Measurements from ENCODE around the gene XPOT.
A peak's percentile ranks its signal among the peaks of the same experiment; 100 is the strongest.

Gene XPOT

GRCh38 chr12:64428956-64429355 lies 24.8 kb downstream of the XPOT start:
- no peak for DNase-seq

- no peak for DNase-seq
Observed at GRCh38 chr12:64430886-64431285, 26.7 kb downstream of the XPOT start.

- no peak for DNase-seq
Observed at GRCh38 chr12:64431791-64432190, 27.6 kb downstream of the XPOT start.

- DNase-seq = no peak
Observed at GRCh38 chr12:64433915-64434314, 29.7 kb downstream of the XPOT start.

GRCh38 chr12:64440100-64440499 lies 35.9 kb downstream of the XPOT start:
- DNase-seq = no peak

GRCh38 chr12:64445490-64445889 lies 41.3 kb downstream of the XPOT start:
- DNase-seq = no peak

GRCh38 chr12:64446295-64446694 lies 42.1 kb downstream of the XPOT start:
- no peak for DNase-seq

GRCh38 chr12:64450057-64450640 lies 46.0 kb downstream of the XPOT start:
- no peak for DNase-seq

- no peak for DNase-seq
Observed at GRCh38 chr12:64450711-64451486, 46.7 kb downstream of the XPOT start.

- DNase-seq = peak; percentile 77
Observed at GRCh38 chr12:64451687-64452558, 47.7 kb downstream of the XPOT start, which contains the start of gene TBK1. Gene TBK1, plus strand, starts transcription at chr12:64452120. Its CDS starts 3,751 bp downstream, at chr12:64455871.

GRCh38 chr12:64452559-64453329 lies 48.6 kb downstream of the XPOT start:
- DNase-seq = peak; percentile 23

GRCh38 chr12:64455506-64455905 lies 51.3 kb downstream of the XPOT start:
- DNase-seq = no peak

- no peak for DNase-seq
Observed at GRCh38 chr12:64456119-64456518, 51.9 kb downstream of the XPOT start.

GRCh38 chr12:64457032-64457431 lies 52.8 kb downstream of the XPOT start:
- DNase-seq = no peak

- no peak for DNase-seq
Observed at GRCh38 chr12:64457466-64457865, 53.3 kb downstream of the XPOT start.

GRCh38 chr12:64457923-64458322 lies 53.7 kb downstream of the XPOT start:
- DNase-seq = no peak

GRCh38 chr12:64459394-64459891 lies 55.3 kb downstream of the XPOT start:
- DNase-seq = peak; percentile 4

- DNase-seq = no peak
Observed at GRCh38 chr12:64461634-64462414, 57.6 kb downstream of the XPOT start.

- no peak for DNase-seq
Observed at GRCh38 chr12:64466178-64466577, 62.0 kb downstream of the XPOT start.

- DNase-seq = no peak
Observed at GRCh38 chr12:64468966-64469365, 64.8 kb downstream of the XPOT start.

- no peak for DNase-seq
Observed at GRCh38 chr12:64469455-64470142, 65.4 kb downstream of the XPOT start.

Data from NCI-H2029 (cell line).